Gastroesophageal sphincter (tissue), 4 donors: ENCODE measurements around the gene CD19. TPM values are rescaled to one million over a fixed set of nuclear protein-coding genes. Genes with fewer than 3 reads are reported as not detected.
A peak's percentile ranks its signal among the peaks of the same experiment; 100 is the strongest.

Source experiments
- ATAC-seq: fragments of 150-250 bp; one replicate; pipeline ENCODE4 v1.9.1; 2016; ENCODE audit warnings: mild to moderate bottlenecking, moderate library complexity
- H3K27ac ChIP-seq, 4 donors: fragments of 200-600 bp; sonication (generic) in 3 of 4; 1 replicate in 3 of 4; 2 replicates in 1 of 4; pipeline ENCODE4 v1.5.1; 2016 to 2019
- H3K27me3 ChIP-seq: fragments of 200-600 bp; sonication (generic); one replicate; pipeline ENCODE4 v1.5.1; 2019
- H3K36me3 ChIP-seq, 2 donors: fragments of 200-600 bp; sonication (generic); one replicate each; pipeline ENCODE4 v1.5.1; 2019; ENCODE audit warnings: control low read depth in 1 of 2
- H3K4me1 ChIP-seq, 3 donors: fragments of 200-600 bp; sonication (generic); 1 replicate in 2 of 3; 2 replicates in 1 of 3; pipeline ENCODE4 v1.5.1; 2016 to 2019; ENCODE audit warnings: control low read depth in 2 of 3
- H3K4me3 ChIP-seq, 2 donors: fragments of 200-600 bp; sonication (generic); one replicate each; pipeline ENCODE4 v1.5.1; 2019; ENCODE audit warnings: mild to moderate bottlenecking in 1 of 2, moderate library complexity in 1 of 2
- H3K9me3 ChIP-seq, 3 donors: fragments of 200-600 bp; sonication (generic); one replicate each; pipeline ENCODE4 v1.5.1; 2017 to 2019; ENCODE audit warnings: control low read depth in 2 of 3
- CTCF ChIP-seq, 4 experiments: fragments of 200-600 bp in 2 of 4; fragments of 450-650 bp in 2 of 4; sonication (generic) in 1 of 4; IDR thresholded peaks; one replicate each; pipeline ENCODE4 v1.5.1; 2017 to 2019; ENCODE audit warnings: antibody characterized with exemption in 4 of 4, mild to moderate bottlenecking in 2 of 4, moderate library complexity in 2 of 4
- EP300 ChIP-seq: sonication (generic); formaldehyde crosslinking; IDR thresholded peaks from one replicate; pipeline ENCODE4 v1.6.1; 2017; ENCODE audit warnings: antibody characterized with exemption, mild to moderate bottlenecking
- POLR2A ChIP-seq, 2 donors: fragments of 450-650 bp; IDR thresholded peaks; one replicate each; pipeline ENCODE4 v1.6.1; 2017; ENCODE audit warnings: antibody characterized with exemption in 2 of 2, mild to moderate bottlenecking in 2 of 2, moderate library complexity in 1 of 2
- POLR2AphosphoS5 ChIP-seq: sonication (generic); formaldehyde crosslinking; IDR thresholded peaks from one replicate; pipeline ENCODE4 v1.6.1; 2017; ENCODE audit warnings: antibody characterized with exemption
- WGBS, 2 donors: methylation state at CpG; one replicate each; pipeline ENCODE4 v1.1.5; 2018; ENCODE audit warnings: low coverage in 1 of 2; 5-methylcytosine and 5-hydroxymethylcytosine counted together
- total RNA-seq, 4 donors: library from RNA; depleted of rRNA; stranded (reverse); fragments of >200 nt; gene quantifications; one replicate each; pipeline ENCODE4 v1.1.0, GENCODE V29; 2016

Gene CD19
- total RNA-seq, 4 donors from 2014 or later: not detected

GRCh38 chr16:28983644-28984043 lies 51.9 kb downstream of the CD19 start:
- peaks cover 0 to 100% of the 10 kb centered on the region in 2 donors for H3K36me3 ChIP-seq
- ATAC-seq: no peak
- WGBS, 2 donors: 93% methylated on average over 16 of the region's 18 CpGs; no CpG with 5 or more reads in 1 of the 2 donors
- no peak overlapping the region for H3K4me3 ChIP-seq
- H3K4me1 ChIP-seq: no peaks in the 10 kb centered on the region
- H3K9me3 ChIP-seq: peaks cover 0 to 13% (median 0%) of the 10 kb centered on the region in 3 donors
- TF ChIP-seq POLR2AphosphoS5 (no peak), EP300 (no peak), CTCF (IDR thresholded peaks at IDR 0.05) (no peak), POLR2A (IDR thresholded peaks at IDR 0.05) (no peak)
- peak overlapping the region in 1 of 4 donors; percentile 12 for H3K27ac ChIP-seq
- no peaks in the 10 kb centered on the region for H3K27me3 ChIP-seq

- TF ChIP-seq CTCF (IDR thresholded peaks at IDR 0.05): no peak
- TF ChIP-seq EP300: no peak
- no peak for TF ChIP-seq POLR2AphosphoS5
- no peak for TF ChIP-seq POLR2A (IDR thresholded peaks at IDR 0.05)
- H3K4me1 ChIP-seq: no peaks in the 10 kb centered on the region
- WGBS, 2 donors: 100% methylated on average over 1 of the region's 12 CpGs; no CpG with 5 or more reads in 1 of the 2 donors
- no peaks in the 10 kb centered on the region for H3K27me3 ChIP-seq
- peaks cover 0 to 100% of the 10 kb centered on the region in 2 donors for H3K36me3 ChIP-seq
- peak overlapping the region in 1 of 2 donors; percentile 10 for H3K4me3 ChIP-seq
- no peak for ATAC-seq
- H3K27ac ChIP-seq: peak overlapping the region in 1 of 4 donors; percentile 12
- peaks cover 0 to 13% (median 0%) of the 10 kb centered on the region in 3 donors for H3K9me3 ChIP-seq
Measured at GRCh38 chr16:28984091-28984490, 52.3 kb downstream of the CD19 start.

- peak within 1 kb of the TSS in 1 of 2 donors; percentile 32 for H3K4me3 ChIP-seq
- TF ChIP-seq POLR2AphosphoS5: no peak
- TF ChIP-seq POLR2A (IDR thresholded peaks at IDR 0.05): no peak
- no peak for TF ChIP-seq EP300
- TF ChIP-seq CTCF (IDR thresholded peaks at IDR 0.05): no peak
- H3K27me3 ChIP-seq: no peaks in the 10 kb centered on the region
- peaks cover 0 to 13% (median 0%) of the 10 kb centered on the region in 3 donors for H3K9me3 ChIP-seq
- ATAC-seq: no peak
- peaks cover 0 to 100% of the 10 kb centered on the region in 2 donors for H3K36me3 ChIP-seq
- peak within 1 kb of the TSS in 1 of 4 donors; percentile 35 for H3K27ac ChIP-seq
- WGBS, 2 donors: no CpG with 5 or more reads among the region's 24 CpGs
- no peaks in the 10 kb centered on the region for H3K4me1 ChIP-seq
Measured at GRCh38 chr16:28984619-28985135, 52.9 kb downstream of the CD19 start, which contains the start of gene LAT. Gene LAT, plus strand, starts transcription at chr16:28985052. Its CDS starts 366 bp downstream, at chr16:28985418.

- ATAC-seq: no peak
- Histone ChIP-seq H3K27ac (peak overlapping the region in 1 of 4 donors; percentile 35), H3K4me3 (peak overlapping the region in 1 of 2 donors; percentile 32), H3K4me1 (no peaks in the 10 kb centered on the region), H3K36me3 (peaks cover 0 to 100% of the 10 kb centered on the region in 2 donors), H3K27me3 (no peaks in the 10 kb centered on the region), H3K9me3 (peaks cover 0 to 13% (median 0%) of the 10 kb centered on the region in 3 donors)
- WGBS, 2 donors: 80% methylated on average over 3 of the region's 19 CpGs; no CpG with 5 or more reads in 1 of the 2 donors
- TF ChIP-seq POLR2A (IDR thresholded peaks at IDR 0.05) (no peak), EP300 (no peak), POLR2AphosphoS5 (no peak), CTCF (IDR thresholded peaks at IDR 0.05) (no peak)
Measured at GRCh38 chr16:28985211-28986041, 53.7 kb downstream of the CD19 start.
